Measurements from ENCODE around the gene SEMA3C. TPM values are rescaled to one million over a fixed set of nuclear protein-coding genes. Genes with fewer than 3 reads are reported as not detected.

Gene SEMA3C
- total RNA-seq, 2 experiments from 2014 or later, result not detected

GRCh38 chr7:80749270-80749669, 169.6 kb downstream of the SEMA3C start:
- ATAC-seq, result no peak
- H3K36me3 Mint-ChIP-seq, result no peaks in the 10 kb centered on the region
- H3K4me3 Mint-ChIP-seq, result no peak overlapping the region
- peaks cover 4% of the 10 kb centered on the region for H3K9me3 Mint-ChIP-seq (ENCODE audit: low read depth)
- no peak for DNase-seq
- CTCF ChIA-PET, result no interaction called here
- H3K27ac Mint-ChIP-seq, result no peak overlapping the region
- H3K27me3 Mint-ChIP-seq, result no peaks in the 10 kb centered on the region
- H3K4me1 Mint-ChIP-seq, result no peaks in the 10 kb centered on the region

GRCh38 chr7:80748363-80749042, 170.3 kb downstream of the SEMA3C start:
- no peak overlapping the region for H3K4me3 Mint-ChIP-seq
- CTCF ChIA-PET, result no interaction called here
- ATAC-seq (no peak), DNase-seq (no peak)
- no peaks in the 10 kb centered on the region for H3K4me1 Mint-ChIP-seq
- no peak overlapping the region for H3K27ac Mint-ChIP-seq
- H3K9me3 Mint-ChIP-seq (ENCODE audit: low read depth), result peaks cover 4% of the 10 kb centered on the region
- no peaks in the 10 kb centered on the region for H3K27me3 Mint-ChIP-seq
- H3K36me3 Mint-ChIP-seq, result no peaks in the 10 kb centered on the region

GRCh38 chr7:80740778-80741545, 177.9 kb downstream of the SEMA3C start:
- CTCF ChIA-PET, result no interaction called here
- H3K9me3 Mint-ChIP-seq (ENCODE audit: low read depth), result peaks cover 5% of the 10 kb centered on the region
- no peaks in the 10 kb centered on the region for H3K4me1 Mint-ChIP-seq
- no peak overlapping the region for H3K4me3 Mint-ChIP-seq
- no peaks in the 10 kb centered on the region for H3K27me3 Mint-ChIP-seq
- no peak overlapping the region for H3K27ac Mint-ChIP-seq
- no peaks in the 10 kb centered on the region for H3K36me3 Mint-ChIP-seq
- no peak for ATAC-seq
- no peak for DNase-seq

DNA sequence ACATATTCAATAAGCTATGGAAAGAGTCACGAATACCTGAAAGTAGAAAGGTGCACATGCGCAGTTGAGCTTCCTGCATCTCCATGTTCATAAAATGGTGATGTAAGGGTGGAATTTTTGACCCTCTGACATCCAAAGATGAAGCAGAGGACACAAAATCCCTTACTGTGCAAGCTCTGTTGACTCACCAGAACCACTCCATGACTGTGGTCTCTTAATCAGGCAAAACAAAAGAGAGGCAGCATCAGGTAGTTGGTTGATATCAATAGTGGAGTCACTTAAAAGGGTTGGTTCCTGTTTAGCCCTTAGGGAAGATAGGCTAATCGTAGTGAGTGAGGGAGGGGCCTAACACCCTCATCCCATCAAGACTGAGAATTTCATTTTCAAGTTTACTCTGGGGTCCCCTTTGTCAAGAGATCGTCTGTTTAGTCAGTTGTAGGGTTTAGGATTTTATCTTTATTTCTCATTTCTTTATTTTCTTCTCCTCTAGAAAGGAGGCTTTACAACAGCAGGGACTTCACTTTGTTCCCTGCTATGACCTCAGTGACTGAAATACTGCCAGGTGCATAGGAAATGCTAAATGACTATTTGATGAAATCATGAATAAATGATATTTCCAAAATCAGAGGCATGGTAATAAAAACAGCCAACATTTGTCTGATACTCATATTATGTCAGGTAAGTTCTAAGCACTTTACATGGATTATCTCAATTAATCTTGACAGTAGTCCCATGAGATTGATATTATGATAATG, 182.3 kb downstream of the SEMA3C start:
- DNase-seq (no peak), ATAC-seq (no peak)
- no peaks in the 10 kb centered on the region for H3K27me3 Mint-ChIP-seq
- CTCF ChIA-PET, result no interaction called here
- H3K9me3 Mint-ChIP-seq (ENCODE audit: low read depth), result peaks cover 7% of the 10 kb centered on the region
- no peaks in the 10 kb centered on the region for H3K36me3 Mint-ChIP-seq
- no peak overlapping the region for H3K4me3 Mint-ChIP-seq
- H3K4me1 Mint-ChIP-seq, result no peaks in the 10 kb centered on the region
- H3K27ac Mint-ChIP-seq, result no peak overlapping the region

- no peaks in the 10 kb centered on the region for H3K36me3 Mint-ChIP-seq
- no peaks in the 10 kb centered on the region for H3K4me1 Mint-ChIP-seq
- H3K4me3 Mint-ChIP-seq, result no peak overlapping the region
- H3K27ac Mint-ChIP-seq, result no peak overlapping the region
- ATAC-seq, result no peak
- H3K9me3 Mint-ChIP-seq (ENCODE audit: low read depth), result peaks cover 7% of the 10 kb centered on the region
- DNase-seq, result no peak
- CTCF ChIA-PET, result no interaction called here
- no peaks in the 10 kb centered on the region for H3K27me3 Mint-ChIP-seq
These were observed 183.5 kb downstream of the SEMA3C start for GRCh38 chr7:80735330-80735729.

DNA sequence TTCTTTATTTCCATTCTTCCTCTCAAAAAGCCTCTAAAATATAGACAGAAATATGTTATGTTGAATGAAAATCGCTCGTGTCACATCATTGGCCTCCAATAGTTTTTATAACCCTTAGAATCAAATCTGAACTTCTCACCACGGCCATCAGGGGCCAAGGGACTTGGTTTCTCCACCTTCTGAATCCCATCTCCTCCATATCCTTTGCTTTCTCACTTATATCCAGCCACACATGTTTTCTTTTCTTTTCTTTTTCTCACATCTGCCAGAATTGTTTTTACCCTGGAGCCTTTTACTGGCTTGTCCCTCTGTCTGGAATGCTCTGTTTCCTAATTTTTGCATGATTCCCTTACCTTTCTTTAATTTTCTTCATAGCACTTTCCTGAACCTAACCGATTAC, 184.8 kb downstream of the SEMA3C start:
- no peaks in the 10 kb centered on the region for H3K36me3 Mint-ChIP-seq
- H3K27ac Mint-ChIP-seq, result no peak overlapping the region
- no peak overlapping the region for H3K4me3 Mint-ChIP-seq
- H3K27me3 Mint-ChIP-seq, result no peaks in the 10 kb centered on the region
- peaks cover 7% of the 10 kb centered on the region for H3K9me3 Mint-ChIP-seq (ENCODE audit: low read depth)
- ATAC-seq (no peak), DNase-seq (no peak)
- CTCF ChIA-PET, result no interaction called here
- no peaks in the 10 kb centered on the region for H3K4me1 Mint-ChIP-seq

GRCh38 chr7:80733333-80733915, 185.4 kb downstream of the SEMA3C start:
- no peak overlapping the region for H3K4me3 Mint-ChIP-seq
- no peak overlapping the region for H3K27ac Mint-ChIP-seq
- ATAC-seq (no peak), DNase-seq (no peak)
- H3K27me3 Mint-ChIP-seq, result no peaks in the 10 kb centered on the region
- CTCF ChIA-PET, result no interaction called here
- H3K4me1 Mint-ChIP-seq, result no peaks in the 10 kb centered on the region
- H3K9me3 Mint-ChIP-seq (ENCODE audit: low read depth), result peaks cover 7% of the 10 kb centered on the region
- H3K36me3 Mint-ChIP-seq, result no peaks in the 10 kb centered on the region

GRCh38 chr7:80732630-80733029, 186.2 kb downstream of the SEMA3C start:
- CTCF ChIA-PET, result no interaction called here
- Mint-ChIP-seq H3K4me3 (no peak overlapping the region), H3K4me1 (no peaks in the 10 kb centered on the region)

DNA sequence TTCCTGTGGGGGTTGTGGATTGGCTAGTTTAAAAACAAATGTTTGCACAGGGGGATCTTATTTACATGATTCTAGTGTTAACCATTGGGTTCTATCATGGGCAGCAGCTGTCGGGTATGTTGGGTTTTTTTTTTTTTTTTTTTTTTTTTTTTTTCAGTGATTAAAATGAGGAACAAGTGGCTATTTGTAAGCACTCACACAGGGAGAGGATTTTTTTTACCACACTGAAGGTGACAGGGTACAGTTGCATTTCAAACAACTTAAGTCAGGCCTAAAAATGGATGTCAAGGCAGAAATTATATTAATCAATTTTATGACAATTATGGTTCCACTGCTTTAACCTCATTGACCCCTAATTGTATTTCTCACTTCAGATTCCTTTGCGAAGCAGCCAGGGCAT, 187.6 kb downstream of the SEMA3C start:
- ATAC-seq (no peak), DNase-seq (no peak)
- H3K4me3 Mint-ChIP-seq, result no peak overlapping the region
- CTCF ChIA-PET, result no interaction called here
- peaks cover 7% of the 10 kb centered on the region for H3K9me3 Mint-ChIP-seq (ENCODE audit: low read depth)
- H3K4me1 Mint-ChIP-seq, result no peaks in the 10 kb centered on the region
- H3K27me3 Mint-ChIP-seq, result no peaks in the 10 kb centered on the region
- no peak overlapping the region for H3K27ac Mint-ChIP-seq
- H3K36me3 Mint-ChIP-seq, result no peaks in the 10 kb centered on the region

More at GRCh38 chr7:80732630-80733029, 186.2 kb downstream of the SEMA3C start:
- ATAC-seq (no peak), DNase-seq (no peak)
- peaks cover 7% of the 10 kb centered on the region for H3K9me3 Mint-ChIP-seq (ENCODE audit: low read depth)
- H3K27ac Mint-ChIP-seq, result no peak overlapping the region
- H3K27me3 Mint-ChIP-seq, result no peaks in the 10 kb centered on the region
- H3K36me3 Mint-ChIP-seq, result no peaks in the 10 kb centered on the region

DNA sequence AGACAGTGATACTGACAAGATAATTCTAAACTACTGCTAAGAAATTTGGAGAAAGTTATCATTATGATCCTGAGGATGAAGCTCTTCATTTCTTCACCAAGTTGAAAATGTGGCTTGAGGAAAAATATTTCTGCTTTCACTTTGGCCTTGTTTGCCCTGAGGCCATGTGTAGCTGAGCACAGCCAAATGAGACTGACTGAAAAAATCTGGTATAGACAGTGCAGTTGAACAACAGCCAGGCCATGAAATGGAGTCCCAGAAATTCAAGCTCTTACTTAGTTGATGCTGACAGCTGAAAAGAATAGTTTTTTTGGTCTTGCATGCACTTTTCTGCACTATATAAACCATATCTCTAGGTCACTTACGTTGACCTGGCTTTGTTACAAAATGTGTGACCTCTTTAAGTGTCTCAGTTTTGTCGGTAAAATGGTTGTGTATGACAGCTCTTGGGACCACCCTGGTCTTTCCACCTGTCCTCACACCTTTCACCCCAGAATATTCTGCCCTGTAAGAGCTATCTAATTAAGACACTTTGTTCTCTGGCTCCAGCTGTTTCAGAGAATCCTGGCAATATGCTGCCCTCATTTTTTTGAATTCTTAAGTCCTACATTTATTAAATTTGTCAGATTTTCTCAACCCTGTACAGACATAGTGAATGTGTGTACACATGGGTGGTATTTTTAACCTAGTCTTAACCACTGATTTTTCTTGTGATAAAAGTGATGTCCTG, 189.1 kb downstream of the SEMA3C start:
- peaks cover under 1% of the 10 kb centered on the region for H3K9me3 Mint-ChIP-seq (ENCODE audit: low read depth)
- no peaks in the 10 kb centered on the region for H3K27me3 Mint-ChIP-seq
- no peak overlapping the region for H3K4me3 Mint-ChIP-seq
- H3K4me1 Mint-ChIP-seq, result no peaks in the 10 kb centered on the region
- ATAC-seq (no peak), DNase-seq (no peak)
- CTCF ChIA-PET, result no interaction called here
- H3K27ac Mint-ChIP-seq, result no peak overlapping the region
- H3K36me3 Mint-ChIP-seq, result no peaks in the 10 kb centered on the region

- ATAC-seq (no peak), DNase-seq (no peak)
- Mint-ChIP-seq H3K4me1 (no peaks in the 10 kb centered on the region), H3K9me3 (ENCODE audit: low read depth) (peaks cover 2% of the 10 kb centered on the region), H3K27me3 (no peaks in the 10 kb centered on the region), H3K36me3 (no peaks in the 10 kb centered on the region), H3K27ac (no peak overlapping the region), H3K4me3 (no peak overlapping the region)
- CTCF ChIA-PET, result no interaction called here
These were observed 192.2 kb downstream of the SEMA3C start for GRCh38 chr7:80726666-80727065.

GRCh38 chr7:80725181-80725611, 193.7 kb downstream of the SEMA3C start:
- H3K4me3 Mint-ChIP-seq, result no peak overlapping the region
- CTCF ChIA-PET, result no interaction called here
- H3K36me3 Mint-ChIP-seq, result no peaks in the 10 kb centered on the region
- H3K27ac Mint-ChIP-seq, result no peak overlapping the region
- peaks cover 2% of the 10 kb centered on the region for H3K9me3 Mint-ChIP-seq (ENCODE audit: low read depth)
- ATAC-seq (no peak), DNase-seq (no peak)
- H3K4me1 Mint-ChIP-seq, result no peaks in the 10 kb centered on the region
- H3K27me3 Mint-ChIP-seq, result no peaks in the 10 kb centered on the region

- Mint-ChIP-seq H3K36me3 (no peaks in the 10 kb centered on the region), H3K4me1 (no peaks in the 10 kb centered on the region), H3K4me3 (no peak overlapping the region), H3K9me3 (ENCODE audit: low read depth) (peaks cover 2% of the 10 kb centered on the region), H3K27me3 (no peaks in the 10 kb centered on the region), H3K27ac (no peak overlapping the region)
- ATAC-seq, result no peak
- DNase-seq, result no peak
- CTCF ChIA-PET, result no interaction called here
These were observed 194.5 kb downstream of the SEMA3C start for GRCh38 chr7:80724249-80724871.
